H9 (cell line): ENCODE measurements around the gene SLC1A5. TPM values are rescaled to one million over a fixed set of nuclear protein-coding genes. Genes with fewer than 3 reads are reported as not detected.

Experiments
- DNase-seq: peaks from one replicate; pipeline ENCODE4 v3.0.0-alpha.2; 2017
- H2AFZ ChIP-seq: one replicate; pipeline ENCODE4 v1.6.1; 2013; ENCODE audit warnings: mild to moderate bottlenecking, low read length, control low read depth, moderate library complexity
- H2AK5ac ChIP-seq: 2 replicates; pipeline ENCODE4 v1.6.1; 2013; ENCODE audit warnings: low read length, control low read depth, mixed read lengths; ENCODE audit not compliant: insufficient read length
- H2BK120ac ChIP-seq: one replicate; pipeline ENCODE4 v1.6.1; 2013; ENCODE audit warnings: low read depth, mild to moderate bottlenecking, low read length, control low read depth, inconsistent platforms; ENCODE audit not compliant: poor library complexity, severe bottlenecking
- H2BK12ac ChIP-seq: 2 replicates; pipeline ENCODE4 v1.6.1; 2013; ENCODE audit warnings: low read length, control low read depth, mixed read lengths, low read depth; ENCODE audit not compliant: insufficient read length
- H2BK15ac ChIP-seq: 2 replicates; pipeline ENCODE4 v1.6.1; 2013; ENCODE audit warnings: low read depth, low read length, control low read depth
- H2BK20ac ChIP-seq: one replicate; pipeline ENCODE4 v1.6.1; 2013; ENCODE audit warnings: low read depth, mild to moderate bottlenecking, low read length, control low read depth, inconsistent platforms; ENCODE audit not compliant: poor library complexity, severe bottlenecking
- H2BK5ac ChIP-seq: 2 replicates; pipeline ENCODE4 v1.6.1; 2013; ENCODE audit warnings: low read length, control low read depth, mixed read lengths; ENCODE audit not compliant: insufficient read length
- H3K14ac ChIP-seq: 2 replicates; pipeline ENCODE4 v1.6.1; 2013; ENCODE audit warnings: low read length, control low read depth; ENCODE audit not compliant: insufficient read depth
- H3K18ac ChIP-seq: 2 replicates; pipeline ENCODE4 v1.6.1; 2013; ENCODE audit warnings: low read depth, mild to moderate bottlenecking, mixed read lengths, low read length, control low read depth; ENCODE audit not compliant: insufficient read length
- H3K23ac ChIP-seq: 2 replicates; pipeline ENCODE4 v1.6.1; 2013; ENCODE audit warnings: low read length, control low read depth, mixed read lengths, low read depth; ENCODE audit not compliant: insufficient read length
- H3K23me2 ChIP-seq: 2 replicates; pipeline ENCODE4 v1.6.1; 2013; ENCODE audit warnings: low read depth, mild to moderate bottlenecking, mixed read lengths, low read length, control low read depth; ENCODE audit not compliant: insufficient read length, poor library complexity, severe bottlenecking
- H3K27ac ChIP-seq: 2 replicates; pipeline ENCODE4 v1.5.1; 2013; ENCODE audit warnings: low read length, control low read depth, mixed read lengths, low read depth; ENCODE audit not compliant: insufficient read length
- H3K27me3 ChIP-seq: 2 replicates; pipeline ENCODE4 v1.6.1; 2013; ENCODE audit warnings: low read length, control low read depth, inconsistent platforms; ENCODE audit not compliant: insufficient read depth
- H3K4ac ChIP-seq: 2 replicates; pipeline ENCODE4 v1.6.1; 2013; ENCODE audit warnings: low read depth, mild to moderate bottlenecking, control low read depth, inconsistent platforms, low read length, moderate library complexity
- H3K4me1 ChIP-seq: 2 replicates; pipeline ENCODE4 v1.6.1; 2013; ENCODE audit warnings: low read length, control low read depth, inconsistent platforms; ENCODE audit not compliant: insufficient read depth
- H3K4me2 ChIP-seq: 2 replicates; pipeline ENCODE4 v1.6.1; 2013; ENCODE audit warnings: low read length, control low read depth, mixed read lengths; ENCODE audit not compliant: insufficient read length, insufficient read depth
- H3K56ac ChIP-seq: 2 replicates; pipeline ENCODE4 v1.6.1; 2013; ENCODE audit warnings: low read depth, mild to moderate bottlenecking, mixed read lengths, low read length, control low read depth; ENCODE audit not compliant: insufficient read length
- H3K79me1 ChIP-seq: 2 replicates; pipeline ENCODE4 v1.6.1; 2013; ENCODE audit warnings: low read depth, mild to moderate bottlenecking, moderate library complexity, low read length, control low read depth, inconsistent platforms; ENCODE audit not compliant: insufficient read depth, poor library complexity, severe bottlenecking
- H3K79me2 ChIP-seq: 2 replicates; pipeline ENCODE4 v1.6.1; 2013; ENCODE audit warnings: low read length, control low read depth, inconsistent platforms; ENCODE audit not compliant: insufficient read depth
- H3K9ac ChIP-seq: 2 replicates; pipeline ENCODE4 v1.6.1; 2013; ENCODE audit warnings: low read length, control low read depth, mixed read lengths; ENCODE audit not compliant: insufficient read length; ENCODE audit errors: extremely low read depth
- H3K9me3 ChIP-seq: one replicate; pipeline ENCODE4 v1.6.1; 2013; ENCODE audit warnings: low read depth, low read length, inconsistent platforms; ENCODE audit not compliant: control insufficient read depth
- H3T11ph ChIP-seq: one replicate; pipeline ENCODE4 v1.6.1; 2013; ENCODE audit warnings: mild to moderate bottlenecking, low read length, control low read depth, inconsistent platforms
- H4K20me1 ChIP-seq: one replicate; pipeline ENCODE4 v1.6.1; 2013; ENCODE audit not compliant: control insufficient read depth, insufficient read length, insufficient read depth
- H4K5ac ChIP-seq: 2 replicates; pipeline ENCODE4 v1.6.1; 2013; ENCODE audit warnings: low read depth, mild to moderate bottlenecking, mixed read lengths, low read length, control low read depth; ENCODE audit not compliant: insufficient read length
- H4K8ac ChIP-seq: replicated peaks from 2 replicates; pipeline ENCODE4 v1.6.1; 2013; ENCODE audit warnings: low read length, control low read depth, mixed read lengths, low read depth; ENCODE audit not compliant: insufficient read length
- H4K91ac ChIP-seq: 2 replicates; pipeline ENCODE4 v1.6.1; 2013; ENCODE audit warnings: low read depth, mild to moderate bottlenecking, moderate library complexity, mixed read lengths, low read length, control low read depth; ENCODE audit not compliant: insufficient read length
- H3K27ac Mint-ChIP-seq, 3 experiments: 2 replicates in 2 of 3; 3 replicates in 1 of 3; pipeline ENCODE4 v1.8.0; 2020 to 2021; ENCODE audit warnings: mixed read lengths in 3 of 3, mild to moderate bottlenecking in 1 of 3, moderate library complexity in 1 of 3
- H3K27me3 Mint-ChIP-seq: 2 replicates; pipeline ENCODE4 v1.8.0; 2021; ENCODE audit warnings: low read depth, mild to moderate bottlenecking, moderate library complexity, mixed read lengths
- H3K36me3 Mint-ChIP-seq, 3 experiments: 2 replicates in 2 of 3; 3 replicates in 1 of 3; pipeline ENCODE4 v1.8.0; 2020 to 2021; ENCODE audit warnings: low read depth in 3 of 3, mixed read lengths in 3 of 3; ENCODE audit not compliant: insufficient read depth in 1 of 3
- H3K4me1 Mint-ChIP-seq, 2 experiments: 2 replicates each; pipeline ENCODE4 v1.8.0; 2020; ENCODE audit warnings: mixed read lengths in 2 of 2
- H3K4me3 Mint-ChIP-seq, 2 experiments: 2 replicates in 1 of 2; 3 replicates in 1 of 2; pipeline ENCODE4 v1.8.0; 2020 to 2021; ENCODE audit warnings: mild to moderate bottlenecking in 2 of 2, mixed read lengths in 2 of 2, moderate library complexity in 1 of 2
- H3K9me3 Mint-ChIP-seq, 2 experiments: 2 replicates in 1 of 2; 3 replicates in 1 of 2; pipeline ENCODE4 v1.8.0; 2020; ENCODE audit warnings: mild to moderate bottlenecking in 2 of 2, mixed read lengths in 2 of 2, moderate library complexity in 1 of 2
- WGBS: extraction: QIAGEN DNeasy Blood & Tissue Kit; methylation state at CpG from one replicate; pipeline ENCODE4 v1.1.7; 2013; ENCODE audit warnings: missing lambda C conversion rate, low lambda C conversion rate, mixed read lengths; ENCODE audit not compliant: insufficient read length; ENCODE audit errors: extremely low coverage; 5-methylcytosine and 5-hydroxymethylcytosine counted together
- total RNA-seq: library from RNA; stranded (reverse); gene quantifications from 2 replicates; pipeline ENCODE4 v1.2.1, GENCODE V29; 2021
- TF ChIP-seq, protein P1 (sequence below): fragments of 200-600 bp; sonication (generic); conservative IDR thresholded peaks from 3 replicates; pipeline ENCODE4 v1.8.0; 2021; ENCODE audit warnings: antibody characterized with exemption, mild to moderate bottlenecking

Gene SLC1A5
- total RNA-seq, 1 experiment from 2014 or later = 258 TPM

DNA sequence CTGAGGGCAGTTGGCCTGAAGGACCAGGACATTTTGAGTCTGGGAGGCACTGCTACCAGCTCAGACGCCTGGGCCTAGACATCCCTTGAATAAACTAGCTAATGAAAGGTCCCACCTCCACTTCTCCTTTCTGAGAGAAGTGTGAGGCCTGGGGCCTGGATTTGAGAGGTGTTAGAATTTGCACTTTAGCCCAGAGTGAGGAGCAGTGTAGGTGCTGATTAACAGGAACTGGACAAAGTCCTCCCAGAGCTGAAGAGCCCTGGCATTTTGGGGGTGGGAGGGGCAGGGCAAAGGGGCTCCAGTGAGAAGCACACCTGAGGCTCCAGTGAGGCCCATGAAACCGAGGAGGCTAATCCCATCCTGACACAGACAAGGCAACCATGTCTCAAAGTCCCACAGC, 15.2 kb upstream of the SLC1A5 start:
- no peaks in the 10 kb centered on the region for H3K4me1 Mint-ChIP-seq
- H4K5ac ChIP-seq = no peak overlapping the region
- H3K9me3 ChIP-seq = no peaks in the 10 kb centered on the region
- H3T11ph ChIP-seq = no peak overlapping the region
- H3K9me3 Mint-ChIP-seq = no peaks in the 10 kb centered on the region; a peak in 1 of 5 replicates
- no CpG with 5 or more reads among the region's 2 CpGs for WGBS
- H3K4me1 ChIP-seq = no peaks in the 10 kb centered on the region
- DNase-seq = no peak
- no peak overlapping the region for H2BK5ac ChIP-seq
- no peaks in the 10 kb centered on the region for H4K20me1 ChIP-seq
- H2BK20ac ChIP-seq = no peak overlapping the region
- peaks cover 3% of the 10 kb centered on the region for H3K23me2 ChIP-seq
- TF ChIP-seq, protein P1, sequence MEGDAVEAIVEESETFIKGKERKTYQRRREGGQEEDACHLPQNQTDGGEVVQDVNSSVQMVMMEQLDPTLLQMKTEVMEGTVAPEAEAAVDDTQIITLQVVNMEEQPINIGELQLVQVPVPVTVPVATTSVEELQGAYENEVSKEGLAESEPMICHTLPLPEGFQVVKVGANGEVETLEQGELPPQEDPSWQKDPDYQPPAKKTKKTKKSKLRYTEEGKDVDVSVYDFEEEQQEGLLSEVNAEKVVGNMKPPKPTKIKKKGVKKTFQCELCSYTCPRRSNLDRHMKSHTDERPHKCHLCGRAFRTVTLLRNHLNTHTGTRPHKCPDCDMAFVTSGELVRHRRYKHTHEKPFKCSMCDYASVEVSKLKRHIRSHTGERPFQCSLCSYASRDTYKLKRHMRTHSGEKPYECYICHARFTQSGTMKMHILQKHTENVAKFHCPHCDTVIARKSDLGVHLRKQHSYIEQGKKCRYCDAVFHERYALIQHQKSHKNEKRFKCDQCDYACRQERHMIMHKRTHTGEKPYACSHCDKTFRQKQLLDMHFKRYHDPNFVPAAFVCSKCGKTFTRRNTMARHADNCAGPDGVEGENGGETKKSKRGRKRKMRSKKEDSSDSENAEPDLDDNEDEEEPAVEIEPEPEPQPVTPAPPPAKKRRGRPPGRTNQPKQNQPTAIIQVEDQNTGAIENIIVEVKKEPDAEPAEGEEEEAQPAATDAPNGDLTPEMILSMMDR = no peak
- H2BK12ac ChIP-seq = no peak overlapping the region
- no peak overlapping the region for H3K27ac ChIP-seq
- no peak overlapping the region for H3K9ac ChIP-seq
- no peak overlapping the region for H3K18ac ChIP-seq
- H3K27ac Mint-ChIP-seq = 0 out of 7 replicates have a peak overlapping the region, but pooled peaks of 1 of the 3 experiments have one; percentile 40
- H4K8ac ChIP-seq = no peak overlapping the region
- no peak overlapping the region; the same call in 1 of the 2 replicates for H2BK15ac ChIP-seq
- no peaks in the 10 kb centered on the region for H3K79me2 ChIP-seq
- H3K23ac ChIP-seq = no peak overlapping the region
- no peak overlapping the region for H3K4me2 ChIP-seq
- H3K79me1 ChIP-seq = no peaks in the 10 kb centered on the region
- H3K27me3 Mint-ChIP-seq = no peaks in the 10 kb centered on the region; the same call in 1 of the 2 replicates
- H2AFZ ChIP-seq = no peak overlapping the region
- no peak overlapping the region for H2AK5ac ChIP-seq
- no peak overlapping the region for H2BK120ac ChIP-seq
- no peak overlapping the region for H3K56ac ChIP-seq
- no peaks in the 10 kb centered on the region for H3K27me3 ChIP-seq
- no peak overlapping the region for H3K4ac ChIP-seq
- no peak overlapping the region for H3K14ac ChIP-seq
- no peaks in the 10 kb centered on the region; a peak in 1 of 7 replicates for H3K36me3 Mint-ChIP-seq
- H3K4me3 Mint-ChIP-seq = no peak overlapping the region
- no peak overlapping the region for H4K91ac ChIP-seq
